Brain pericyte (primary cell): ENCODE data around the gene LEO1.
"Not testable (repeated sequence)": the region's sequence is repeated elsewhere in the genome, so short reads cannot be mapped to it uniquely, and the experiment has no call there.

ENCODE experiments used
- DNase-seq: peaks from one replicate; pipeline ENCODE4 v3.0.0-alpha.2; 2012; ENCODE audit warnings: low read depth, low spot score

LEO1 gene

GRCh38 chr15:52003710-52004109 is 32.1 kb upstream of the LEO1 start:
- DNase-seq, result no peak

DNA sequence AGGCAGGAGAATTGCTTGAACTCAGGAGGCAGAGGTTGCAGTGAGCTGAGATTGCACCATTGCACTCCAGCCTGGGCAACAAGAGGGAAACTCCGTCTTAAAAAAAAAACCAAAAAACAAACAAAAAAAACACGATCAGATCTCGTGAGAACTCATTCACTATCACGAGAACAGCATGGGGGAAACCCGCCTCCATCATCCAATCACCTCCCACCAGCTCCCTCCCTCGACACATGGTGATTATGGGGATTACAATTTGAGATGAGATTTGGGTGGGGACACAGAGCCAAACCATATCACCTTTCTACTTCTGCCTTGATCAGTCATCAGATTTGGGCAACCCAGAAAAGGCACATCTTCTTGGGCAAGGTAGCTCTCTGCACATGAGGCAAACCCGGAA is 31.5 kb upstream of the LEO1 start:
- DNase-seq, result not testable (repeated sequence)

- no peak for DNase-seq
Measured at GRCh38 chr15:52002351-52002750, 30.8 kb upstream of the LEO1 start.

DNA sequence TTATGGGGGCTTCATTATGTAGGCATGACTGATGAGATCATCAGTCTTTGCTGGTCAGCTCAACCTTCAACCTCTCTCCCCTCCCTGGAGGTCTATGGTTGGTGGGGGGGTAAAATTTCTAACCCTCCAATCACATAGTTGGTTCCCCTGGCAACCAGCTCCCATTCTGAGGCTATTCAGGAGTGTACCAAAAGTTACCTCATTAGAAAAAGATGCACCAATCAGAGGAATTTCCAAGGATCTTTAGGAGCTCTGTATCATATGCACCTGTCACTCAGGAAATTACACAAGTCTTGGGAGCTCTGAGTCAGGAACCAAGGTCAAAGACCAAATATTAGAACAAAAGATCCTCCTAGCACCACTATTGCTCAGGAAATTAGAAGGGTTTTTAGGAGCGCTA is 21.4 kb upstream of the LEO1 start:
- no peak for DNase-seq

DNA sequence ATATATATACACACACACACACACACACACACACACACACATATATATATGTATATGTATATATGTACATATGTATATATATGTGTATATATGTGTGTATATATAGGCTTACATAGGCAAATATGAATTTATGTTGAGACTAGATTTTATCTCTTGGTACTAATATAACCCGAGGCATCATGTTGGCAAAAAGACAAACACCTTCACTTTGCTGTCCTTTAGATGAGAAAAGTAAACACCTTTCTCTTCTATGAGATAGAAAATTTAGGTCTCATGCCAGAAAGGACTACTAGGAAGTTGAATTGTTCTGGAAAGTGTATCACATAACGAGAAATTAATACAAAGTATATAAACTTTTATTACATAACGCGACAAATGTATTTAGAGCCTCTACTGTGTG is 19.6 kb upstream of the LEO1 start:
- DNase-seq, result no peak

DNA sequence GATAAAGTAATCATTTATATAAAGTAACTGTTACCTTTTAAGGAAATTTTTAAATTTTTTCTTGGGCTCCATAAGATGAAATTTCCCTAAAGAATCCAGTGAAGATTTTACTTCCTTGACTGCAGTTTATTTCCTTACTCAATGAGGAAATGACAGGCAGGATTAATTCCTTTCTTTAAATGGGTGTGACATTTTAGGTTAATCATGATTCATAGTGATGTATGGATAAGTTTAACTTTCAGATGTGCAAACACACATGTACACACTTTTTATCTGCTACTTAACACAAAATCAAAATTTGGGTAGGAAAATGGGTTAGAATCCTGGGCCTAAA is 11.2 kb upstream of the LEO1 start:
- DNase-seq, result no peak

GRCh38 chr15:51982013-51982769 is 10.6 kb upstream of the LEO1 start:
- peak; percentile 33 for DNase-seq

DNA sequence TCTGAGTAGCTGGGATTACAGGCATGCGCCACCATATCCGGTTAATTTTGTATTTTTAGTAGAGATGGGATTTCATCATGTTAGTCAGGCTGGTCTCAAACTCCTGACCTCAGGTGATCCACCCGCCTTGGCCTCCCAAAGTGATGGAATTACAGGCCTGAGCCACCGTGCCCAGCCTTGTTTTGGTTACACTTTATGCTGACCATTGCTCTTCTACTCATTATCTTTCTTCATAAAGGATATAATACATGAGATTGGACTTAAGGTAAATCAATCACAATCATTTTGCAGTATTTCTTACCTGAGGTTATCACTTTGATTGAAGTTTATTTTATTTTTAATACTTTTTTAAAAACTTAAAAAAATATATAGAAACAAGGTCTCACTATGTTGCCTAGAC is 2.2 kb upstream of the LEO1 start:
- no peak for DNase-seq

GRCh38 chr15:51973220-51973619 is 1.6 kb upstream of the LEO1 start:
- DNase-seq, result no peak

GRCh38 chr15:51971032-51971374 is 575 bp downstream of the LEO1 start:
- DNase-seq, result no peak

DNA sequence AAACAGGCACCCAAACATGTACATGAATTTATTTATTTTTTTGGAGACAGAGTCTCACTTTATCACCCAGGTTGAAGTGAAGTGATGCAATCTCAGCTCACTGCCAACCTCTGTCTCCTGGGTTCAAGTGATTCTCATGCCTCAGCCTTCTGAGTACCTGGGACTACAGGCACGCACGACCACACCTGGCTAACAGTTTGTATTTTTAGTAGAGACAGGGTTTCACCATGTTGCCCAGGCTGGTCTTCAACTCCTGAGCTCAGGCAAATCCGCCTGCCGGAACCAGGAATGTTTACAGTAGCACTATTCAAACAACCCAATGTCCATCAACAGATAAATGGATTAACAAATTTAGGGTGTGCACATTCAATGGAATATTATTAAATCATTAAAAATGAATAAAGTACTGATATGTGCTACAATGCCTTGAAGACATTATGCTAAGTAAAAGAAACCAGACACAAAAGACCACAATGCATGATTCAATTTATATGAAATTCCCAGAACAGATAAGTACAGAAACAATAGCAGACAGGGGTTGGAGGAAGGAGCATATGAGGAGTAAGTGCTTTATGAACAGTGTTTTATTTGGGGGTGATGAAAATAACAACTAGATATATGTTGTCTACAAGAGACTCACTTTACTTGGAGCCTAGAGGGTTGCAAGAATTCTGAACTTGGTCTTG is 1.3 kb downstream of the LEO1 start:
- DNase-seq, result no peak

- DNase-seq, result no peak
Measured at GRCh38 chr15:51969728-51970127, 1.9 kb downstream of the LEO1 start.

DNA sequence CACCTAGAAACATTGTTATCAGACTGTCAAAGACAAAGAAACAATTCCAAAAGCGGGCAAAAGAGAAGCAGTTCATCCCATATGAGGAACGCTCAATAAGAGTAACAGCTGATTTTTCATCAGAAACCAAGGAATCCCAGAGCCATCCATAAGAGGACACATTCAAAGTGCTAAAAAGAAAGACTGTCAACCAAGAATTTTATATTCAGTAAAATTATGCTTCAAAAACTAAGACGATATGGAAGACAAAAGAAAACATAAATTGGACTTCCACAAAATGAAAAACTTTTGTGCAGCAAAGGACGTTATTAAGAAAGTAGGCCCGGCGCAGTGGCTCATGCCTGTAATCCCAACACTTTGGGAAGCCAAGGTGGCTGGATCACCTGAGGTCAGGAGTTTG is 4.0 kb downstream of the LEO1 start:
- no peak for DNase-seq

- no peak for DNase-seq
Measured at GRCh38 chr15:51966192-51966591, 5.4 kb downstream of the LEO1 start.

DNA sequence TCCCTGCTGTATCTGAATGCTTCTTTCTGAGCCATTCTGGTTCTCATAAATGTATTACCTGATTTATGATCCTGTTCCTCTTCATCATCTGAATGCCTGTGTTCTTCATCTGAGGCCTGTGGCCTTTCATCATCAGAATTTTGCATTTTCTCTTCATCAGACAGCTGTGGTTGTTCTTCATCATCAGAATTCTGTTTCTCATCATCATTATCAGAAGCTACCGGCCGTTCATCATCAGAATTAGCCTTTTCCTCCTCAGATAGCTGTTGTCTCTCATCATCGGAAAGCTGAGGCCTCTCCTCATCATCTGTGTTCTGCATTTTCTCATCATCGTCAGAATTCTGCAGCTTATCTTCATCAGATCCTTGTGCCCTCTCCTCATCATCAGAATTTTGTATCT is 5.9 kb downstream of the LEO1 start:
- DNase-seq, result no peak

DNA sequence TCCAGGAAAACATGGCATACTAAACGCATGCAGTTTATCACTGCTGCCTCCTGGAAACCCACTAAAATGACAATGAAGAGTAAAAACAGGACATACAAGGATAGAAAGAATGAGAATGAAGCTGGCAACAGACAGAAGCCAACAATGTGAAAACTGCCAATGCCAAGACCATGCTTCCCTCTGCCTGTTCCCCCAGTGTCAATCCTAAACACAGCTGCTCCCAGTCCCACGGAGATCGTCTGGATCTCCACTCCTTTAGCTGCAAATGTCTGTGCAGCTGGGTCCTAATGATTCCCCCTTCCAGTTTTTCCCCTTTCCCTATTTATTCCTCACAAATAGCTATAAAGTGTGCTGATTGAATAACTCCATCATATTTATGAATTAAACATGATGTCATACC is 16.1 kb downstream of the LEO1 start:
- DNase-seq, result no peak

DNA sequence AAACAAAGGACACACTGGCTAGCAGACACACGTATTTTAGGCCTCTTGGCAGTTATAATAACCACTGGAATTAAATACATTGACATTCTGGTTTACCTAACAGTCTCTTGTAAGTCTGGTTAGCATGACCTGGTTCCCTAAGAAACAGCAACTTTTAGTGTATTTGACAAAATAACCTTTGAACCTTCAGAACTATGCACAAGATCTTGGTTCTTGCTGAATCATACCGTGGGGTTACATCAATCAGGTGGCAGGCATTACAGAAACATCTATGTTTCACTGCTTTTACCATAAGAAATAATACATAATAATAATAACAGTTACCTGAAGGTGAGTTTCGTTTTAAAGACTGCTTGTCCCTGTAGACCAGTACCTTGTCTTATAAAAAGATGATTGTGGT is 18.8 kb downstream of the LEO1 start:
- no peak for DNase-seq

GRCh38 chr15:51947124-51947523 is 24.5 kb downstream of the LEO1 start:
- no peak for DNase-seq

- DNase-seq, result no peak
Measured at GRCh38 chr15:51939216-51939615, 32.4 kb downstream of the LEO1 start.

- no peak for DNase-seq
Measured at GRCh38 chr15:51938286-51938685, 33.3 kb downstream of the LEO1 start.

- no peak for DNase-seq
Measured at GRCh38 chr15:51936105-51936478, 35.5 kb downstream of the LEO1 start.

- no peak for DNase-seq
Measured at GRCh38 chr15:51935466-51936104, 36.0 kb downstream of the LEO1 start.

- no peak for DNase-seq
Measured at GRCh38 chr15:51932161-51932560, 39.4 kb downstream of the LEO1 start.
